Stimulated activated CD8-positive, alpha-beta memory T cell treated with anti-CD3 and anti-CD28 coated beads, Interleukin-4, amount 100 ng/mL, for 24 hours (primary cell): ENCODE results near the gene PSORS1C1.
"Not testable (repeated sequence)": the region's sequence is repeated elsewhere in the genome, so short reads cannot be mapped to it uniquely, and the experiment has no call there.

Experiments used
- DNase-seq: peaks from one replicate; pipeline ENCODE4 v3.0.0-alpha.2; 2020; ENCODE audit warnings: low read depth

PSORS1C1 gene

DNA sequence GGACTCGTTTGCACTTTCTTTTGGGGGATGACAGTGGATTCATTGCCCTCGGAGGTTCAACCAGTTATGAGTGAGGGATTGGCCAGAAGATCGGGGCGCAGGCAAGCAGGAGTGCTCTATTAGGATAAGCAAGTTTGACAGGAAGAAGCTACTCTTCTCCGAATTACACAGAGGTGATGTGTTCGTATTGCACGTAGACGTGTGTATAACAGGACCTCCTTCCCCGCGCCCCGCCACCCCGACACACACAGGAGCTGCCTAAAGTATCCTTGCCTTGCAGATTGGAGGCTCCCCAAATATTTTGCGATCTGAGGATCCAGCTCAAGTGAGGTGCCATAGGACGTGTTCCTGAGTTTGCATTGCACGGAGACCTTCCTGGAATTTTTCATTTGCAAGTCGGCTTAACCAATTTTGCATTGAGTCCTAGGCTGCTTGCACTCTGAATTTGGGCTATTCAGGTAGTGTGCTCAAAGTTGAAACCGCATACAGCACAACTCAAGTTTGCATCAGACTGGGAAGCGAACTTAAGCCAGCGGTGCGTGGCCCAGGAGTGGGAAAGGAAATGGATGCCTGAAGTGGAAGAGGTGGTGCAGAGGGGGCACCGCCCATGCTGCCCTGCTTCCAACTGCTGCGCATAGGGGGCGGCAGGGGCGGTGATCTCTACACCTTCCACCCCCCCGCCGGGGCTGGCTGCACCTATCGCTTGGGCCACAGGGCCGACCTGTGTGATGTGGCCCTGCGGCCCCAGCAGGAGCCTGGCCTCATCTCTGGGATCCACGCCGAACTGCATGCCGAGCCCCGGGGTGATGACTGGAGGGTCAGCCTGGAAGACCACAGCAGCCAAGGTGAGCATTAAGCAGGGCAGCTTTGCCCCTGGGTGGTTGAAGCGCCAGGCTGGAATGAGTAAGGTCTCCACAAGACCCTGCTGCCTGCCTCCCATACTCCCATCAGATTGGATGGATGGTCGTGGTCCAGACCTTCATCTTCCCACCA is 44.6 kb downstream of the PSORS1C1 start:
- peak; percentile 6 for DNase-seq

DNA sequence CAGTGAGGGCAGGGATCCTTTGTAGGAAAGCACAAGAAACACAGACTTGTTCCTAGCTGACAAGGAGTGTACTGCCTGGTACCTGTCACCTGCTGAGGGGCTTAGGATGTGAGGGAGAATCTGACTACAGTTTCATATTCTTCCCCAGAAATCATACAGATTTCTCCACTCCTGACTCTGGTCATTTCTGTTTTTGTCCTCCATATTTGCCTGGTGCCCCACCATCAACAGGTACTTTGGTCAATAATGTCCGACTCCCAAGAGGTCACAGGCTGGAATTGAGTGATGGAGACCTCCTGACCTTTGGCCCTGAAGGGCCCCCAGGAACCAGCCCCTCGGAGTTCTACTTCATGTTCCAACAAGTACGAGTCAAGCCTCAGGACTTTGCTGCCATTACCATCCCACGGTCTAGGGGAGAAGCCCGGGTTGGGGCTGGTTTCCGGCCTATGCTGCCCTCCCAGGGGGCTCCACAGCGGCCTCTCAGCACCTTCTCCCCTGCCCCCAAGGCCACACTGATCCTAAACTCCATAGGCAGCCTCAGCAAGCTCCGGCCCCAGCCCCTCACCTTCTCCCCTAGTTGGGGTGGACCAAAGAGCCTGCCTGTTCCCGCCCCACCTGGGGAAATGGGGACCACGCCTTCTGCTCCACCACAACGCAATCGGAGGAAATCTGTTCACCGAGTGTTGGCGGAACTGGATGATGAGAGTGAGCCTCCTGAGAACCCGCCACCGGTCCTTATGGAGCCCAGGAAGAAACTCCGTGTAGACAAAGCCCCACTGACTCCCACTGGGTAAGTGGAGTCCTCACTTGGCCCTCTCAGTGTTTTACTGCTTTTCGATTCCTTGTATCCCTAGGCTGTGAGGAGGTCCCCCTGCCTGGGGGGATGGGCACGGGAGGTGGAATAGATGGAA is 46.9 kb downstream of the PSORS1C1 start:
- DNase-seq, result no peak

- no peak for DNase-seq
Measured at GRCh38 chr6:31162463-31163165, 48.0 kb downstream of the PSORS1C1 start.

DNA sequence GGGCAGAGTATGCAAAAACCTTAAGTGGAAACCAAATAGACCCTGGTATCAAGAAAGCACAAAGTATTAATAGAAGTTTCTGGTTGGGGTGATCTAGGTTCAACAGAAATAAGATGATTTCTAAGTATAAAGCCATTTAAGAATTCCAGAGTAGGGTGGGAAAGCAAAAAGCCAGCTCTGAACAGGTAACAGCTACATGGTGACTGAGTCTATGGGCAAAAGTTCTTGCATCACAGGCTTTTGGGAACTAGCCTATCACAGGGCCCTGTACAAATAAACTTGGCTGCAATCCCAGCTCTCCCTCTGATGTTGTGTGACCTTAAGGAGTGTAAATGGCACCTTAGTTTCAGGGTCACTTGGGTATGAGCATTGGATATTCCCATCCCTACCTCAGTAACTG is 49.3 kb downstream of the PSORS1C1 start:
- DNase-seq, result no peak

DNA sequence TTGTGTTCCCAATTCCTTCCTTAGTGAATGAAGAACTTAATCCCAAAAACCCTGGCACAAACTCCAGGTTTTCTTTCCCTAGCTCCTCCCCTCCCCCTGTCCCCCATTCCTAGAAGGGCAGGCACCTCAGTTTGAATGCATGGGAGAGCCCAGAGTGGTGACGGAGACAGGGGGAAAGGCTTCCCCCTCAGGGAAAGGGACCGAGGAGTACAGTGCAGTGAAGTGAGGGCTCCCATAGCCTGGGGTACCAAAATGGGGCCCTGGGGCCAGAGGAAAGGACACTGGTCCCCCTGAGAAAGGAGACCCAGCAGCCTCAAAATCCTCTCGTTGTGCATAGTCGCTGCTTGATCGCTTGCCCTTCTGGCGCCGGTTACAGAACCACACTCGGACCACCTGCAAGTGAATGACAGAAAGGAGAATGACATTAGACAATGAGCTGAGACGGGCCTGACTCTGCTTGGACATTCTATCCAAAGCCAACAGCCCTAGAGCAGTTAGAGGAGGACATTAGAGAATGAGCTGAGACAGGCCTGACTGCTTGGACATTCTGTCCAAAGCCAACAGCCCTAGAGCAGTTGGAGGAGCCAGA is 50.0 kb downstream of the PSORS1C1 start:
- DNase-seq, result not testable (repeated sequence)

- not testable (repeated sequence) for DNase-seq
Measured at GRCh38 chr6:31165064-31165832, 50.6 kb downstream of the PSORS1C1 start.

DNA sequence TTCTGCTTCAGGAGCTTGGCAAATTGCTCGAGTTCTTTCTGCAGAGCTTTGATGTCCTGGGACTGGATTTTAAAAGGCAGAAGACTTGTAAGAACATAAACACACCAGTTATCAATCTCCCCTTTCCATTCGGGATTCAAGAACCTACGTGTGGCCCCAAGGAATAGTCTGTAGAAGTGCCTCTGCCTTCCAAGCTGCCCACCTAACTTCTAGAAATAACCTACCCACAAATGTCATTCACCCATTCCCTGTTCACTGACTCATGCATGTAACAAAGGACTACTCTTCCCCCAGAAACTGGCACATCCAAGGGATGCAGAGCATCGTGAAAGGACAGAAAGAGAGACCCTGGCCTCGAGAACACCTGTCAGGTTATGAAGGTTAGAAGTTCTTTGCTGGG is 51.4 kb downstream of the PSORS1C1 start:
- DNase-seq, result no peak

DNA sequence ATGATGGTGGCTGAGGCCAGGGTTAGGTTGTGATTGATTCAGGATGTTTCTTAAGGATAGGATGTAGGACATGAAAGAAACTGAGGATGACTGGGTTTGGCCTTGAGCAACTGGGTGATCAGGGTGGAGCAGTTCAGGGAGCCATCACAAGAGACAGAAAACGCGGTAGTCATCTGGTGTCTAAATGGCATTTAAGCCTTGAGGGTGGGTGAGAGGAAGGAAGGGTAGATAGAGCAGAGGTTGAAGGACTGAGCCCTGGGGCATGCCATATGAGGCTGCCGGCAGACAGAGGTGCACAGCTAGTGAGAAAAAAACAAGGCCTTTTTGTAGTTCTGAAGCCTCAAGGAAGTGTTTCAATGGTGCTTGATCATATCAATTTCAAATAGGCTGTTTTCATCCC is 54.0 kb downstream of the PSORS1C1 start:
- DNase-seq, result no peak

DNA sequence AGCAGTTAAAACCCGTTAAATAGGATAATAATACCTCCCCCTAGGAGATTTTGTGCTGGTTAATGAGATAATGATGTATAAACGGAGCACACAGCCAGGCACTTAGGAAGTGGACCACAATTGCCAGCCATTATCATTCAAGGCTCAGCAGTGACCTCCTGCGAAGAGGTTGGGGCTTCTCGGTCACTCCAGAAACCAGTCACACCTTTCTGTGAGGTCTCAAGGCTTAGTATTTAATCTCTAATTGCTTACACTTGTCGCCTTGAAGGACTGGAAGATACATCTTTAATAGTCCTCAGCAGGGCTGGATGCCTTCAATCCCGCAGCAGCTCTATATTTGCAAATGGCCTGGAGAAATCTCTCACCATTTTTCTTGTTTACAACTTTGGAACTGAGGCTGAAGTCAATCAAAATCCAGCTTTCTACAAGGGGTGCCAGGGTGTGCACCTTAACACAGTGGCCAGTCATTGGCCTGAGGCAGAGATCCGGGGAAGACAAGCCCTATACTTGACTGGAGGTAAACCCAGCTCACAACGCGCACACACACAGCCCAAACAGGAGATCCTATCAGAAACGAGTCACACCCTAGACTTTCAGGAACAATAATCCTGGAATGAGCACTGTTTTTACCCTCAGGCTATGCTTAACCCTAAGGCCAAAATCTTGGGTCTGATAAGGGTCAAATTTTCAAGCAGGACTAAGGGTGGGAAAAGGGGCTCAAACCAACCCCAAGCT is 54.7 kb downstream of the PSORS1C1 start:
- no peak for DNase-seq

DNA sequence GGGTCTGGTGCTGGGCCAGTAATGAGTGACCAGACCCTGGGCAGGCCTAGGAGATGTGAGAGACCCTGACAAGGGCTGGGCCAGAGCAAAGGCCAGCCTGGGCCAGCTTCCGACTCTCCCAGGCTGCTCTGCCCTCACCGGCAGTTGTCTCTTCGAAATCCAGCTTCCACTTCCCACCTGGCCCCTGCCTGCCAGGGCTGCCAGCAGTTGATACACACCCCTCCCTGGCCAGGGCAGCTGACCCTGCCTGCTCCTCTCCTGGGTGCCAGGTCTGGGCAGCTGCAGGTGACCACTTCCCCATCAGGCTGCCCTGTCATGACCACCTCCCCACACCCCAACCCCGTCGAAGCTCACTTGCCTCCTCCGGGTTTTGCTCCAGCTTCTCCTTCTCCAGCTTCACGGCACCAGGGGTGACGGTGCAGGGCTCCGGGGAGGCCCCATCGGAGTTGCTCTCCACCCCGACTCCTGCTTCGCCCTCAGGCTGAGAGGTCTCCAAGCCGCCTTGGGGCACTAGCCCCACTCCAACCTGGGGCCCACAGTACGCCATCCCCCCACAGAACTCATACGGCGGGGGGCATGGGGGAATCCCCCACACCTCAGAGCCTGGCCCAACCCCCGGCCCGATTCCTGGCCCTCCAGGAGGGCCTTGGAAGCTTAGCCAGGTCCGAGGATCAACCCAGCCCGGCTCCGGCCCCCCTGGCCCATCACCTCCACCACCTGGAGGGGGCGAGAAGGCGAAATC is 55.4 kb downstream of the PSORS1C1 start:
- DNase-seq, result not testable (repeated sequence)

- DNase-seq, result no peak
Measured at GRCh38 chr6:31170600-31170881, 55.9 kb downstream of the PSORS1C1 start, which contains the start of gene POU5F1. POU5F1 (minus strand) TSS chr6:31170682; CDS start chr6:31170620, 62 bp downstream.

DNA sequence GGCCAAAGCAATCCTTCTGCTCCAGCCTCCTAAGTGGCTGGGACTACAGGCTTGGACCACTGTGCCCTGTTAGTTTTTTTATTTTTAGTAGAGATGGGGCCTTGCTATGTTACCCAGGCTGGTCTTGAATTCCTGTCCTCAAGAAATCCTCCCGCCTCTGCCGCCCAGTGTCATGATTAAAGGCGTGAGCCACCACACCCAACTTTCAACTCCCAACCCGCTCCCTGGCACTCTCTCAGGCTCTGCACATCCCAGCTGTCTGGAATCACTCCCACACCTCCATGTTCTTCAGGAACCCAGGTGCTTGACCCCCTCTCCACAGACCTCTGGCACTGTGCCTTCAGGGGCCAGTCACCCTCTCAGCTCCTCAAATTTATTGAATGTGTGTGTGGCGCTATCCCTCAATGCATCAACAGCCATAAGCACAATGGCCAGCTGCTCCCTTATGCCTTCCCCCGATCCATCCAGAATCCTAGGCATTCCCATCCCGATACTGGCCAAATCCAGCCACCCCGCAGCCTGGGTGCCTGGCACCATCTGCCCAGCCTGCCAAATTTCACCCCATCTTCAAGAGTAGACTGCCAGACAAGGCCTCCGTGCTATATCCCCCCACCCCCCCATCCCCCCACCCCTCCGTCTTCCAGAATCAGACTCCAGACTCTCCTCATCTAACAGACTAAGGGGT is 56.5 kb downstream of the PSORS1C1 start:
- no peak for DNase-seq

DNA sequence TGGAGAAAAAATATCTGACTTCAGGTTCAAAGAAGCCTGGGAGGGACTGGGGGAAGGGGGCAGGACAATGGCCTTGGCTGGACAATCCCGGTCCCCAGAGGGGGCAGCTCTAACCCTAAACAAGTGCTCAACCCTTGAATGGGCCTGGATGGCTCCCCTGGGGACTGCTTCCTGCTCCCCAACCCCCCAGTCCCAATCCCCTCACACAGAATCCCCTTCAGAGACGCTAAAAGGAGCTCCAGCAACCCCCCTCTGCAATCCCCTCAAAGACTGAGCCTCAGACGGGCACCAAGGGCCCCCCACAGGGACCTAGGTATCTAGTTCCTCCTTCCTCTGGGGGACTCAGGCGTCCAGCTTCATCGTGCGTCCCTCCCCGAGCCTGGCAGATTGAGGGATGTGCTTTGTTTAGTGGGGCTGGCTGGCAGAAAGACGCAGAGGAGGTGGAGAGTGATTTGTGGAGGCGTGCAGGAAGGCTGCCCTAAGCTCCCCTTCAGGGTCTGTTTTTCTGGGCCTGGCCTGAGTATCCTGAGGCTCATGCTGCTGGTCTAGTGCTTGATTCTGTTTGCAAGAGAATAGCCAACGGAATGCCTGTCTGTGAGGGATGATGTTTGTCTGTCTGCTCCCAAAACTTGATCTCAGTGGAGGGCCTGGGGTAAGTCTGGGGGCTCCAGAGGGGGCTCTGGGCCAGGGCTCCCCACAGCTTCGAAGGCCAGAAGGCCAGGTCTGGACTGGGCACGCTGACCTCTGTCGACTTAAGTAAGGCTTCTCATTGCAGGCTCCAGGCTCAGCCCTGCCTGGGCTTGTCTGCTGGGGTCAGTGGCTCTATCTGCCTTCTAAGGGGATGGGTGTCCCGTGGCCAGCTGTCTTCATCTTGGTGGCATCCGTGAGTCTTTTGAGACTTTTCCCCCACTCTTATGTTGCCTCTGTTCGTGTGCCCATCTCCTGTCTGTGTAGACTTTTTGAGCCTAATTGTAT is 57.6 kb downstream of the PSORS1C1 start:
- DNase-seq, result no peak

DNA sequence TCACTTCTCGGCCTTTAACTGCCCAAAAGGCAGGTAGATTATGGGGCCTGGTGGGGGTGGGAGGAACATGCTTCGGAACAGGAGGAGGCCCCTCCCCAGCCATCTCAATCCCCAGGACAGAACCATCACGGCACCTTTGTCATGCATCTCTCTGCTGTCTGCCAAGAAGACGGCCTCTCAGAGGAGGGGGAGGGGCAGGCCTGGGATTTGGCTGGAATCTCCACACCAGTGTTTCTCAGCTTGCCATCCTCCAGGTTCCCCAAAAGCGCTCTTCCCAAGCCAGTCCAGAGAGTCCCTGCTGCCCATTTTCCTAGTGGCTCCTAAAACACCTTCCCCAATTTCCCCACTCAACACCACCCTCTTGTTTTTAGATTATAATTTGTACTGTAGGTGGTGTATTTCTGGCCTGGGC is 58.4 kb downstream of the PSORS1C1 start:
- DNase-seq, result no peak

GRCh38 chr6:31173406-31173805 is 58.8 kb downstream of the PSORS1C1 start:
- DNase-seq, result no peak

- DNase-seq, result no peak
Measured at GRCh38 chr6:31174378-31174777, 59.8 kb downstream of the PSORS1C1 start.

GRCh38 chr6:31175971-31176370 is 61.4 kb downstream of the PSORS1C1 start:
- no peak for DNase-seq
